HG03442 (cell line): Measurements from ENCODE around the gene KCNMB3.
"Not testable (repeated sequence)": the region's sequence is repeated elsewhere in the genome, so short reads cannot be mapped to it uniquely, and the experiment has no call there.

Experiments used
- ATAC-seq: cut with Tn5 transposase; IDR thresholded peaks from one replicate; pipeline ENCODE4 v1.9.1; 2021; ENCODE audit warnings: mild to moderate bottlenecking, moderate library complexity; ENCODE audit not compliant: unreplicated experiment

The KCNMB3 gene

GRCh38 chr3:179250803-179251476, at the start of gene KCNMB3:
TSS of gene KCNMB3 (minus strand) at chr3:179251114. CDS start at chr3:179250990, 124 bp downstream.
- ATAC-seq, result no peak

GRCh38 chr3:179299999-179300613, 49.2 kb upstream of the KCNMB3 start:
- ATAC-seq, result peak; percentile 76

GRCh38 chr3:179299316-179299715, 48.4 kb upstream of the KCNMB3 start:
- ATAC-seq, result no peak

GRCh38 chr3:179297971-179298725, 47.2 kb upstream of the KCNMB3 start:
- no peak for ATAC-seq

GRCh38 chr3:179292450-179292849, 41.5 kb upstream of the KCNMB3 start:
- no peak for ATAC-seq

- no peak for ATAC-seq
These were observed 38.4 kb upstream of the KCNMB3 start for GRCh38 chr3:179289295-179289694.

GRCh38 chr3:179288845-179289244, 37.9 kb upstream of the KCNMB3 start:
- ATAC-seq, result no peak

- no peak for ATAC-seq
These were observed 35.4 kb upstream of the KCNMB3 start for GRCh38 chr3:179286331-179286730.

GRCh38 chr3:179281825-179282224, 30.9 kb upstream of the KCNMB3 start:
- ATAC-seq, result no peak

GRCh38 chr3:179279837-179280236, 28.9 kb upstream of the KCNMB3 start:
- ATAC-seq, result no peak

- no peak for ATAC-seq
These were observed 28.2 kb upstream of the KCNMB3 start for GRCh38 chr3:179278932-179279693.

- ATAC-seq, result no peak
These were observed 27.2 kb upstream of the KCNMB3 start for GRCh38 chr3:179278151-179278550.

GRCh38 chr3:179276743-179277142, 25.8 kb upstream of the KCNMB3 start:
- no peak for ATAC-seq

GRCh38 chr3:179276001-179276400, 25.1 kb upstream of the KCNMB3 start:
- no peak for ATAC-seq

- ATAC-seq, result not testable (repeated sequence)
These were observed 23.5 kb upstream of the KCNMB3 start for GRCh38 chr3:179274434-179274833.

- no peak for ATAC-seq
These were observed 21.5 kb upstream of the KCNMB3 start for GRCh38 chr3:179272385-179272784.

- no peak for ATAC-seq
These were observed 18.3 kb upstream of the KCNMB3 start for GRCh38 chr3:179269152-179269707.

- ATAC-seq, result no peak
These were observed 17.6 kb upstream of the KCNMB3 start for GRCh38 chr3:179268400-179269051.

GRCh38 chr3:179266701-179267211, 15.8 kb upstream of the KCNMB3 start:
- no peak for ATAC-seq

- peak; percentile 71 for ATAC-seq
These were observed 15.0 kb upstream of the KCNMB3 start for GRCh38 chr3:179265875-179266274.
